WTC11 (cell line): Measurements from ENCODE around the gene OSBPL6. TPM values are rescaled to one million over a fixed set of nuclear protein-coding genes. Genes with fewer than 3 reads are reported as not detected.

ENCODE experiments used
- ATAC-seq: fragments of 200-7000 bp; cut with Tn5 transposase; 2 replicates; pipeline ENCODE4 v1.10.0; 2021; ENCODE audit warnings: mild to moderate bottlenecking, moderate library complexity
- CTCF ChIA-PET: fragments of 300-600 bp; sonication (Branson Sonifier 250); formaldehyde crosslinking; loops from one replicate; lab custom pipeline; 2021; ENCODE audit warnings: antibody characterized with exemption; lab: Charles Lee
- POLR2A ChIA-PET: fragments of 350-600 bp; sonication (Branson Sonifier 250); formaldehyde crosslinking; loops from one replicate; lab custom pipeline; 2021; ENCODE audit warnings: antibody characterized with exemption; lab: Charles Lee
- DNase-seq: peaks from one replicate; pipeline ENCODE4 v3.0.0; 2021; ENCODE audit warnings: low spot score
- H3K27ac Mint-ChIP-seq: 2 replicates; pipeline ENCODE4 v1.8.0; 2021; ENCODE audit warnings: mixed read lengths
- H3K27me3 Mint-ChIP-seq: 2 replicates; pipeline ENCODE4 v1.8.0; 2021; ENCODE audit warnings: low read depth, mild to moderate bottlenecking, moderate library complexity, mixed read lengths
- H3K36me3 Mint-ChIP-seq: 2 replicates; pipeline ENCODE4 v1.8.0; 2021; ENCODE audit warnings: mixed read lengths
- H3K4me1 Mint-ChIP-seq: 2 replicates; pipeline ENCODE4 v1.8.0; 2022; ENCODE audit warnings: mixed read lengths
- H3K4me3 Mint-ChIP-seq: 2 replicates; pipeline ENCODE4 v1.8.0; 2021; ENCODE audit warnings: mild to moderate bottlenecking, moderate library complexity, mixed read lengths
- H3K9me3 Mint-ChIP-seq: 2 replicates; pipeline ENCODE4 v1.8.0; 2021; ENCODE audit warnings: mixed read lengths
- ATF1 ChIP-seq: sonication (generic); formaldehyde crosslinking; IDR thresholded peaks from 2 replicates; pipeline ENCODE4 v1.8.1; 2023; ENCODE audit warnings: mild to moderate bottlenecking, moderate library complexity, missing genetic modification reagents
- ELF4 ChIP-seq: sonication (generic); formaldehyde crosslinking; IDR thresholded peaks from 2 replicates; pipeline ENCODE4 v1.8.1; 2022; ENCODE audit warnings: low read depth, mild to moderate bottlenecking, moderate library complexity, missing genetic modification reagents
- GRHL2 ChIP-seq: fragments of 250-450 bp; sonication (Bioruptor Pico); IDR thresholded peaks from 2 replicates; pipeline ENCODE4 v1.8.0; 2022; ENCODE audit warnings: mild to moderate bottlenecking, moderate library complexity; ENCODE audit not compliant: insufficient replicate concordance, severe bottlenecking
- HMGA2 ChIP-seq: fragments of 250-450 bp; sonication (Bioruptor Pico); IDR thresholded peaks from 2 replicates; pipeline ENCODE4 v1.4.0; 2021; ENCODE audit warnings: mild to moderate bottlenecking, moderate library complexity
- JUN ChIP-seq: sonication (generic); formaldehyde crosslinking; IDR thresholded peaks from 2 replicates; pipeline ENCODE4 v1.8.0; 2023; ENCODE audit warnings: mild to moderate bottlenecking, missing genetic modification reagents
- KAT7 ChIP-seq: sonication (generic); formaldehyde crosslinking; IDR thresholded peaks from 2 replicates; pipeline ENCODE4 v1.8.1; 2023; ENCODE audit warnings: missing genetic modification reagents, mild to moderate bottlenecking, borderline replicate concordance
- NR1H2 ChIP-seq: sonication (generic); formaldehyde crosslinking; IDR thresholded peaks from 2 replicates; pipeline ENCODE4 v1.9.0; 2021; ENCODE audit warnings: mild to moderate bottlenecking, moderate library complexity, missing genetic modification reagents
- NR3C1 ChIP-seq: sonication (generic); formaldehyde crosslinking; conservative IDR thresholded peaks from 2 replicates; pipeline ENCODE4 v1.8.1; 2023; ENCODE audit warnings: low read depth, mild to moderate bottlenecking, missing genetic modification reagents
- RELA ChIP-seq: sonication (generic); formaldehyde crosslinking; IDR thresholded peaks from 2 replicates; pipeline ENCODE4 v1.8.1; 2022; ENCODE audit warnings: missing genetic modification reagents, mild to moderate bottlenecking, borderline replicate concordance
- RORB ChIP-seq: fragments of 250-450 bp; sonication (Bioruptor Pico); IDR thresholded peaks from 2 replicates; pipeline ENCODE4 v1.9.0; 2021; ENCODE audit warnings: mild to moderate bottlenecking
- TEAD1 ChIP-seq: sonication (generic); formaldehyde crosslinking; IDR thresholded peaks from 2 replicates; pipeline ENCODE4 v1.8.0; 2022; ENCODE audit warnings: mild to moderate bottlenecking, missing genetic modification reagents
- TP53 ChIP-seq: sonication (generic); formaldehyde crosslinking; IDR thresholded peaks from 2 replicates; pipeline ENCODE4 v1.8.1; 2023; ENCODE audit warnings: mild to moderate bottlenecking, missing genetic modification reagents
- ZNF263 ChIP-seq: sonication (generic); formaldehyde crosslinking; IDR thresholded peaks from 2 replicates; pipeline ENCODE4 v1.8.1; 2022; ENCODE audit warnings: low read depth, mild to moderate bottlenecking, moderate library complexity, missing genetic modification reagents
- ZNF317 ChIP-seq: sonication (generic); formaldehyde crosslinking; IDR thresholded peaks from 2 replicates; pipeline ENCODE4 v1.8.1; 2023; ENCODE audit warnings: low read depth, mild to moderate bottlenecking, moderate library complexity, missing genetic modification reagents, borderline replicate concordance
- ZNF396 ChIP-seq: fragments of 250-450 bp; sonication (Bioruptor Pico); IDR thresholded peaks from 2 replicates; pipeline ENCODE4 v1.8.0; 2021; ENCODE audit warnings: mild to moderate bottlenecking, moderate library complexity, borderline replicate concordance
- ZNF423 ChIP-seq: fragments of 250-450 bp; sonication (Bioruptor Pico); IDR thresholded peaks from 2 replicates; pipeline ENCODE4 v2.1.2; 2022; ENCODE audit warnings: mild to moderate bottlenecking, moderate library complexity
- total RNA-seq: library from RNA; stranded (reverse); gene quantifications from 3 replicates; pipeline ENCODE4 v1.2.3, GENCODE V29; 2021
- TF ChIP-seq, protein P1 (sequence below): sonication (generic); formaldehyde crosslinking; IDR thresholded peaks from 2 replicates; pipeline ENCODE4 v1.8.1; 2023; ENCODE audit warnings: mild to moderate bottlenecking, missing genetic modification reagents
- TF ChIP-seq, protein P2 (sequence below): sonication (generic); formaldehyde crosslinking; IDR thresholded peaks from 2 replicates; pipeline ENCODE4 v1.8.0; 2023; ENCODE audit warnings: missing genetic modification reagents
- TF ChIP-seq, protein P3 (sequence below): sonication (generic); formaldehyde crosslinking; IDR thresholded peaks from 2 replicates; pipeline ENCODE4 v1.8.1; 2023; ENCODE audit warnings: mild to moderate bottlenecking, missing genetic modification reagents, moderate library complexity
- TF ChIP-seq, protein P4 (sequence below): fragments of 200-600 bp; IDR thresholded peaks from 2 replicates; pipeline ENCODE4 v1.8.0; 2022; ENCODE audit warnings: antibody characterized with exemption
- TF ChIP-seq, protein P5 (sequence below): sonication (generic); formaldehyde crosslinking; IDR thresholded peaks from 2 replicates; pipeline ENCODE4 v1.8.1; 2022; ENCODE audit warnings: mild to moderate bottlenecking, missing genetic modification reagents, moderate library complexity, borderline replicate concordance
- TF ChIP-seq, protein P6 (sequence below): fragments of 250-450 bp; sonication (Bioruptor Pico); conservative IDR thresholded peaks from 2 replicates; pipeline ENCODE4 v1.9.0; 2021; ENCODE audit warnings: mild to moderate bottlenecking
- TF ChIP-seq, protein P7 (sequence below): sonication (generic); formaldehyde crosslinking; IDR thresholded peaks from 2 replicates; pipeline ENCODE4 v1.8.1; 2023; ENCODE audit warnings: mild to moderate bottlenecking, moderate library complexity, missing genetic modification reagents

Gene OSBPL6
- total RNA-seq, 1 experiment from 2014 or later = 9.2 TPM

DNA sequence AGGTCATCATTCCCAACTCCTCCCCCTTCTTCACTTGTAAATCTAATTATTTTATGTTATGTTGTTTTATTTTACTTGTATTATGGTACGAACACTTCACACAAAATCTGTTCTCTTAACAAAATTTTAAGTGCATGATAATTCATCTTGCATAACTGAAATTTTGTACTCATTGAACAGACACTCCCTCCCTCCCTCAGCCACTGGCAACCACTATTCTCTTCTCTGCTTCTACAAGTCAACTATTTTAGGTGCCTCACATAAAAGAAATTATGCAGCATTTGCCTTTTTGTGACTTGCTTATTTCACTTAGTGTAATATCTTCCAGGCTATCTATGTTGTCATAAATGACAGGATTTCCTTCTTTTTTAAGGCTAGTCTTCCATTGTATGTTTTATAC is 30.4 kb upstream of the OSBPL6 start:
- ChIA-PET CTCF (no interaction called here), POLR2A (no interaction called here)
- Mint-ChIP-seq H3K36me3 (no peaks in the 10 kb centered on the region), H3K9me3 (no peaks in the 10 kb centered on the region), H3K4me3 (no peak overlapping the region), H3K27me3 (no peaks in the 10 kb centered on the region), H3K4me1 (no peaks in the 10 kb centered on the region; the same call in 1 of the 2 replicates), H3K27ac (no peak overlapping the region)
- no peak for TF ChIP-seq ZNF317 (CRISPR knock-in tag)
- no peak for TF ChIP-seq TP53 (CRISPR knock-in tag)
- TF ChIP-seq ATF1 = no peak
- TF ChIP-seq, protein P1, sequence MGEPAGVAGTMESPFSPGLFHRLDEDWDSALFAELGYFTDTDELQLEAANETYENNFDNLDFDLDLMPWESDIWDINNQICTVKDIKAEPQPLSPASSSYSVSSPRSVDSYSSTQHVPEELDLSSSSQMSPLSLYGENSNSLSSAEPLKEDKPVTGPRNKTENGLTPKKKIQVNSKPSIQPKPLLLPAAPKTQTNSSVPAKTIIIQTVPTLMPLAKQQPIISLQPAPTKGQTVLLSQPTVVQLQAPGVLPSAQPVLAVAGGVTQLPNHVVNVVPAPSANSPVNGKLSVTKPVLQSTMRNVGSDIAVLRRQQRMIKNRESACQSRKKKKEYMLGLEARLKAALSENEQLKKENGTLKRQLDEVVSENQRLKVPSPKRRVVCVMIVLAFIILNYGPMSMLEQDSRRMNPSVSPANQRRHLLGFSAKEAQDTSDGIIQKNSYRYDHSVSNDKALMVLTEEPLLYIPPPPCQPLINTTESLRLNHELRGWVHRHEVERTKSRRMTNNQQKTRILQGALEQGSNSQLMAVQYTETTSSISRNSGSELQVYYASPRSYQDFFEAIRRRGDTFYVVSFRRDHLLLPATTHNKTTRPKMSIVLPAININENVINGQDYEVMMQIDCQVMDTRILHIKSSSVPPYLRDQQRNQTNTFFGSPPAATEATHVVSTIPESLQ = no peak
- TF ChIP-seq, protein P2, sequence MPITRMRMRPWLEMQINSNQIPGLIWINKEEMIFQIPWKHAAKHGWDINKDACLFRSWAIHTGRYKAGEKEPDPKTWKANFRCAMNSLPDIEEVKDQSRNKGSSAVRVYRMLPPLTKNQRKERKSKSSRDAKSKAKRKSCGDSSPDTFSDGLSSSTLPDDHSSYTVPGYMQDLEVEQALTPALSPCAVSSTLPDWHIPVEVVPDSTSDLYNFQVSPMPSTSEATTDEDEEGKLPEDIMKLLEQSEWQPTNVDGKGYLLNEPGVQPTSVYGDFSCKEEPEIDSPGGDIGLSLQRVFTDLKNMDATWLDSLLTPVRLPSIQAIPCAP = no peak
- TF ChIP-seq, protein P3, sequence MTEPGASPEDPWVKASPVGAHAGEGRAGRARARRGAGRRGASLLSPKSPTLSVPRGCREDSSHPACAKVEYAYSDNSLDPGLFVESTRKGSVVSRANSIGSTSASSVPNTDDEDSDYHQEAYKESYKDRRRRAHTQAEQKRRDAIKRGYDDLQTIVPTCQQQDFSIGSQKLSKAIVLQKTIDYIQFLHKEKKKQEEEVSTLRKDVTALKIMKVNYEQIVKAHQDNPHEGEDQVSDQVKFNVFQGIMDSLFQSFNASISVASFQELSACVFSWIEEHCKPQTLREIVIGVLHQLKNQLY = no peak
- no peak for TF ChIP-seq ZNF423
- no peak for DNase-seq
- no peak for ATAC-seq

DNA sequence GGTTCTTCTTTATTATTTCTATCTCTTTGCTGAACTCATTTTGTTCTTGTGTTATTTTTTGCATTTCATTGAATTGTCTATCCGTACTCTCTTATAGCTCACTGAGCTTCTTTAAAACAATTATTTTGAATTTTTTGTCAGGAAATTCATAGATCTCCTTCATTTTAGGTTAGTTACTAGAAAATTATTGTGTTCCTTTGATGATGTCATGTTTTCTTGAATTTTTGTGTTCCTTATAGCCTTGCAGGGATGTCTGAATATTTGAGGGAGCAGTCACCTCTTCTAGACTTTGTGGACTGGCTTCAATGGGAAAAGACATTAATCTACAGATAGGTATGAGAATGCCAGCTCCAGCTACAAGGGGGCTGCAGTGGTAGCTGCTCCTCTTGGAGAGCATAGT is 20.7 kb upstream of the OSBPL6 start:
- H3K4me3 Mint-ChIP-seq = no peak overlapping the region
- H3K4me1 Mint-ChIP-seq = no peaks in the 10 kb centered on the region
- H3K36me3 Mint-ChIP-seq = no peaks in the 10 kb centered on the region
- H3K9me3 Mint-ChIP-seq = no peaks in the 10 kb centered on the region
- CTCF ChIA-PET = no interaction called here
- TF ChIP-seq TEAD1 (CRISPR knock-in tag) (no peak), NR3C1 (CRISPR knock-in tag) (no peak), KAT7 (CRISPR knock-in tag) (no peak), GRHL2 (CRISPR knock-in tag) (no peak), RELA (CRISPR knock-in tag) (no peak), JUN (CRISPR knock-in tag) (no peak), RORB (CRISPR knock-in tag) (no peak), ZNF396 (no peak)
- TF ChIP-seq, protein P4, sequence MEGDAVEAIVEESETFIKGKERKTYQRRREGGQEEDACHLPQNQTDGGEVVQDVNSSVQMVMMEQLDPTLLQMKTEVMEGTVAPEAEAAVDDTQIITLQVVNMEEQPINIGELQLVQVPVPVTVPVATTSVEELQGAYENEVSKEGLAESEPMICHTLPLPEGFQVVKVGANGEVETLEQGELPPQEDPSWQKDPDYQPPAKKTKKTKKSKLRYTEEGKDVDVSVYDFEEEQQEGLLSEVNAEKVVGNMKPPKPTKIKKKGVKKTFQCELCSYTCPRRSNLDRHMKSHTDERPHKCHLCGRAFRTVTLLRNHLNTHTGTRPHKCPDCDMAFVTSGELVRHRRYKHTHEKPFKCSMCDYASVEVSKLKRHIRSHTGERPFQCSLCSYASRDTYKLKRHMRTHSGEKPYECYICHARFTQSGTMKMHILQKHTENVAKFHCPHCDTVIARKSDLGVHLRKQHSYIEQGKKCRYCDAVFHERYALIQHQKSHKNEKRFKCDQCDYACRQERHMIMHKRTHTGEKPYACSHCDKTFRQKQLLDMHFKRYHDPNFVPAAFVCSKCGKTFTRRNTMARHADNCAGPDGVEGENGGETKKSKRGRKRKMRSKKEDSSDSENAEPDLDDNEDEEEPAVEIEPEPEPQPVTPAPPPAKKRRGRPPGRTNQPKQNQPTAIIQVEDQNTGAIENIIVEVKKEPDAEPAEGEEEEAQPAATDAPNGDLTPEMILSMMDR = no peak
- TF ChIP-seq, protein P5, sequence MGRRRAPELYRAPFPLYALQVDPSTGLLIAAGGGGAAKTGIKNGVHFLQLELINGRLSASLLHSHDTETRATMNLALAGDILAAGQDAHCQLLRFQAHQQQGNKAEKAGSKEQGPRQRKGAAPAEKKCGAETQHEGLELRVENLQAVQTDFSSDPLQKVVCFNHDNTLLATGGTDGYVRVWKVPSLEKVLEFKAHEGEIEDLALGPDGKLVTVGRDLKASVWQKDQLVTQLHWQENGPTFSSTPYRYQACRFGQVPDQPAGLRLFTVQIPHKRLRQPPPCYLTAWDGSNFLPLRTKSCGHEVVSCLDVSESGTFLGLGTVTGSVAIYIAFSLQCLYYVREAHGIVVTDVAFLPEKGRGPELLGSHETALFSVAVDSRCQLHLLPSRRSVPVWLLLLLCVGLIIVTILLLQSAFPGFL (CRISPR knock-in tag) = no peak
- TF ChIP-seq, all 79 proteins: peak for 0
- ATAC-seq (no peak), DNase-seq (no peak)
- Mint-ChIP-seq H3K27me3 (no peaks in the 10 kb centered on the region), H3K27ac (no peak overlapping the region)
- POLR2A ChIA-PET = no interaction called here

DNA sequence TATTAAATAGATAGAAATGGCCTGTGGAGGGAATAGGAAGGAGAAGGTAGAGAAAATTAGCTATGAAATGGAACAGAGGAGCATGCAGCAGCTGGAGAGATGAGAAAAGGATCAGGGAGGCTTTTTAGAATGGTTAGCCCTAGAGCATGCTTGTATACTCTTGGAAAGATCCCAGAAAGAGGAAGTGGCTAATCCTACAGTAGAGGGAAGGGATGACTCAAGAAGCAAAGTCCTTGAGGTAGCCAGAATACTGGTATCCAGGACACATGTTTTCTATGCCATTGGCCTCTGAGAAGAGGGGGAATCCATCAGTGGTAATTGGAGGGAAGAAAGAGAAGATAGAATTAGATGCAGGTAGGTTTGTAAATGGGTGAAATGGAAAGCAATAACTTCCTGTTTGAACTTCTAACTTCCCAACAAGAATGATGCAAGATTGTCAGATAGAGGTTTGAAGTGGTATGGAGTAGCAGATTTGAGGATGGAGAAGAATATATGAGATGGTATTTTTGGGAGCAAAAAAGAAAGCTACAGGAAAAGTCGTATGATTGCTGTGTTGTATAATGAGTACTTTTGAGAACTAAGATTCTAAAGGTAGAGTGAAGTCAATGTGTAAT is 17.1 kb upstream of the OSBPL6 start:
- no peak for DNase-seq
- ChIA-PET POLR2A (no interaction called here), CTCF (no interaction called here)
- Mint-ChIP-seq H3K27me3 (no peaks in the 10 kb centered on the region), H3K27ac (no peak overlapping the region), H3K4me3 (no peak overlapping the region), H3K36me3 (no peaks in the 10 kb centered on the region), H3K4me1 (no peaks in the 10 kb centered on the region), H3K9me3 (no peaks in the 10 kb centered on the region)
- no peak for ATAC-seq
- TF ChIP-seq ELF4 (no peak), NR1H2 (no peak), RORB (CRISPR knock-in tag) (no peak), TP53 (CRISPR knock-in tag) (no peak), ZNF263 (CRISPR knock-in tag) (no peak), HMGA2 (CRISPR knock-in tag) (no peak)
- TF ChIP-seq, protein P6, sequence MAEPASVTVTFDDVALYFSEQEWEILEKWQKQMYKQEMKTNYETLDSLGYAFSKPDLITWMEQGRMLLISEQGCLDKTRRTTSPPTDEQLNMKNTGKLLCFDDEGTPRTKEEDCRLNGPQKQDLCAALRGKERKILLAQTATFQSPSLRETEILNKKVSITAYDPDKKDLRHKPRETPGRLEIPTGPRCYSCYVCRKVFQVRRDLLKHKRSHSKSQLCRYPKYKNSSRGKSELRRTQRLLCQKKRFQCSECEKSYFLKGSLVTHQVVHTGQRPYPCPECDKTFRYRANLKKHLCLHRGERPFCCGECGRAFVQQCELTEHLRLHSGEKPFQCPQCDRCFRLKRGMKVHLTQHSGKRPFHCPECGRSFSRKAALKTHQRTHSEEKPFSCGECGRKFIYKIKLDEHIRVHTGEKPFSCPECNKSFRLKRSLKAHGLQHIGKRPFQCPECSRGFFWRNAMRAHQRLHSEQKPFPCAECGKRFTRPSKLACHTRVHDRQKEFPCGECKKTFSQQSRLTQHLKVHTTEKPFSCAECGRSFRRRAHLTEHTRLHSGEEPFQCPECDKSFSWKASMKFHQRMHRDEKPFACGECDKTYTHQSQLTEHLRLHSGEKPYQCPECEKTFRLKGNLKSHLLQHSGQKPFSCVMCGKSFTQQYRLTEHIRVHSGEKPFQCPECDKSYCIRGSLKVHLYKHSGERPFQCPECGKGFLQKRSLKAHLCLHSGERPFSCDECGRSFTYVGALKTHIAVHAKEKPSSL (CRISPR knock-in tag) = no peak
- TF ChIP-seq, protein P7, sequence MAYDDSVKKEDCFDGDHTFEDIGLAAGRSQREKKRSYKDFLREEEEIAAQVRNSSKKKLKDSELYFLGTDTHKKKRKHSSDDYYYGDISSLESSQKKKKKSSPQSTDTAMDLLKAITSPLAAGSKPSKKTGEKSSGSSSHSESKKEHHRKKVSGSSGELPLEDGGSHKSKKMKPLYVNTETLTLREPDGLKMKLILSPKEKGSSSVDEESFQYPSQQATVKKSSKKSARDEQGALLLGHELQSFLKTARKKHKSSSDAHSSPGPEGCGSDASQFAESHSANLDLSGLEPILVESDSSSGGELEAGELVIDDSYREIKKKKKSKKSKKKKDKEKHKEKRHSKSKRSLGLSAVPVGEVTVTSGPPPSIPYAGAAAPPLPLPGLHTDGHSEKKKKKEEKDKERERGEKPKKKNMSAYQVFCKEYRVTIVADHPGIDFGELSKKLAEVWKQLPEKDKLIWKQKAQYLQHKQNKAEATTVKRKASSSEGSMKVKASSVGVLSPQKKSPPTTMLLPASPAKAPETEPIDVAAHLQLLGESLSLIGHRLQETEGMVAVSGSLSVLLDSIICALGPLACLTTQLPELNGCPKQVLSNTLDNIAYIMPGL (CRISPR knock-in tag) = no peak
